ENCODE data around the gene CBY2. TPM values are rescaled to one million over a fixed set of nuclear protein-coding genes. Genes with fewer than 3 reads are reported as not detected.
"Not testable (repeated sequence)": the region's sequence is repeated elsewhere in the genome, so short reads cannot be mapped to it uniquely, and the experiment has no call there.

CBY2 gene
- total and polyA plus RNA-seq, 4 donors: not detected

DNA sequence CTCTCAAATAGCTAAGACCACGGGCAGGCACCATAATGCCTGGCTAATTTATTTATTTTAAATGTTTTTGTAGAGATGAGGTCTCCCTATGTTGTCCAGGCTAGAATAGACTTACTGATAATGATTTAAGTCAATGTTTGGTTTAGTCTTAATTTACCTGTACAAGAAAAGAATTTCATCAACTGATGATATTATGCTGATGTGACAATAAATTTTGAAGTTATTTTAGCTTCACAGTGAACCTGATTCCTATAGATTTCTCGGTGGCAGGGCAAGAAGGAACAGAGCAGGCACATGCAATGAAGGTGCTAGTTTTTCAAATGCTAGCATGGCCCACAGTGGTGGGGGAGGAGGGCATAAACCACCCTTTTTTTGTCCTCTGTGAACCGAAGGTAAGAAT is 42.6 kb upstream of the CBY2 start:
- Histone ChIP-seq H3K4me3 (no peak overlapping the region), H3K9me3 (ENCODE audit: control insufficient read depth in 4 of 4, insufficient read depth in 3 of 4, low read length in 3 of 4) (peaks cover 0 to 5% (median 2%) of the 10 kb centered on the region in 4 donors), H3K4me1 (ENCODE audit: control insufficient read depth in 5 of 5, insufficient read depth in 5 of 5, low read length in 5 of 5) (peaks cover 0 to 14% (median 0%) of the 10 kb centered on the region in 5 donors), H3K36me3 (ENCODE audit: control insufficient read depth in 4 of 4, insufficient read depth in 4 of 4, low read length in 4 of 4) (no peaks in the 10 kb centered on the region), H3K9ac (ENCODE audit: insufficient read depth in 1 of 2, low read length in 2 of 2) (no peak overlapping the region), H3K27ac (ENCODE audit: low read depth in 1 of 2, low read length in 1 of 2) (no peak overlapping the region), H3K27me3 (ENCODE audit: control insufficient read depth in 3 of 3, insufficient read depth in 3 of 3, low read length in 2 of 3) (peaks cover 0 to 16% (median 0%) of the 10 kb centered on the region in 3 donors)
- DNase-seq (no peak), ATAC-seq (ENCODE audit: insufficient read depth, low FRiP score) (no peak)
- WGBS, 2 donors: 83 to 86% methylated on average over 3 of the region's 3 CpGs
- no peak for TF ChIP-seq CTCF (IDR thresholded peaks at IDR 0.05; ENCODE audit: control extremely low read depth, extremely low read depth)

GRCh38 chr13:45660458-45660857 is 41.7 kb upstream of the CBY2 start:
- H3K27me3 ChIP-seq (ENCODE audit: control insufficient read depth in 3 of 3, insufficient read depth in 3 of 3, low read length in 2 of 3): peaks cover 0 to 16% (median 0%) of the 10 kb centered on the region in 3 donors
- 22 to 31% methylated on average over 1 of the region's 1 CpG for whole genome bisulfite sequencing, 2 donors
- H3K4me1 ChIP-seq (ENCODE audit: control insufficient read depth in 5 of 5, insufficient read depth in 5 of 5, low read length in 5 of 5): peaks cover 0 to 14% (median 0%) of the 10 kb centered on the region in 5 donors
- H3K9me3 ChIP-seq (ENCODE audit: control insufficient read depth in 4 of 4, insufficient read depth in 3 of 4, low read length in 3 of 4); ATAC-seq (ENCODE audit: insufficient read depth, low FRiP score); DNase-seq; H3K4me3 ChIP-seq; H3K9ac ChIP-seq (ENCODE audit: insufficient read depth in 1 of 2, low read length in 2 of 2); H3K36me3 ChIP-seq (ENCODE audit: control insufficient read depth in 4 of 4, insufficient read depth in 4 of 4, low read length in 4 of 4); H3K27ac ChIP-seq (ENCODE audit: low read depth in 1 of 2, low read length in 1 of 2): not testable (repeated sequence)

DNA sequence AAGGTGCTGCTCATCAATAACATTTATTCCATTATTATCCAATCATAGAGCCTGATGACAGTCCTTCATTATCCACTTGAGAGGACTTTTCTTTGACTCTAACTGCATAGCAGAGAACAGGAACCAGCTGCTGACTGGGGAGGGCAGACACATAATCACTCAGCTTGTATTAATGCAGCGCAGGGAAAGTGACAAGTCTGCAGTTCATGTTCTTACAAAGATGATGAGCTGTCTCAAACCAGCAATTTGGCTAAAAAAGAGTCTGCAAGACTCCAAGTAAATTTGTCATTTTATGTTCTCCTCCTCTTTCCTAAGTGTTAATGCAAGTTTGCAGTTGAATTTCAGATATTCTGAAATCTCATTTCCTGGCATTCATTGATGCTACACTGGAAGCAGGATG is 40.0 kb upstream of the CBY2 start:
- no peak overlapping the region for H3K27ac ChIP-seq (ENCODE audit: low read depth in 1 of 2, low read length in 1 of 2)
- peaks cover 0 to 14% (median 0%) of the 10 kb centered on the region in 5 donors for H3K4me1 ChIP-seq (ENCODE audit: control insufficient read depth in 5 of 5, insufficient read depth in 5 of 5, low read length in 5 of 5)
- 71 to 72% methylated on average over 1 of the region's 1 CpG for WGBS, 2 donors
- no peak for ATAC-seq (ENCODE audit: insufficient read depth, low FRiP score)
- peaks cover 0 to 12% (median 0%) of the 10 kb centered on the region in 3 donors for H3K27me3 ChIP-seq (ENCODE audit: control insufficient read depth in 3 of 3, insufficient read depth in 3 of 3, low read length in 2 of 3)
- no peaks in the 10 kb centered on the region for H3K36me3 ChIP-seq (ENCODE audit: control insufficient read depth in 4 of 4, insufficient read depth in 4 of 4, low read length in 4 of 4)
- peak; percentile 81 to 98 (median 97) for DNase-seq
- peaks cover 0 to 5% (median 2%) of the 10 kb centered on the region in 4 donors for H3K9me3 ChIP-seq (ENCODE audit: control insufficient read depth in 4 of 4, insufficient read depth in 3 of 4, low read length in 3 of 4)
- H3K4me3 ChIP-seq: no peak overlapping the region
- no peak overlapping the region for H3K9ac ChIP-seq (ENCODE audit: insufficient read depth in 1 of 2, low read length in 2 of 2)
- no peak for TF ChIP-seq CTCF (IDR thresholded peaks at IDR 0.05; ENCODE audit: control extremely low read depth, extremely low read depth)

DNA sequence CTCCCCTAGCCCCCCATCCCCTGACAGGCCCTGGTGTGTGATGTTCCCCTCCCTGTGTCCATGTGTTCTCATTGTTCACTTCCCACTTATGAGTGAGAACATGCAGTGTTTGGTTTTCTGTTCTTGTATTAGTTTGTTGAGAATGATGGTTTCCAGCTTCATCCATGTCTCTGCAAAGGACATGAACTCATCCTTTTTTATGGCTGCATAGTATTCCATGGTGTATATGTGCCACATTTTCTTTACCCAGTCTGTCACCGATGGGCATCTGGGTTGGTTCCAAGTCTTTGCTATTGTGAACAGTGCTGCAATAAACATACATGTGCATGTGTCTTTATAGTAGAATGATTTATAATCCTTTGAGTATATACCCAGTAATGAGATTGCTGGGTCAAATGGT is 39.2 kb upstream of the CBY2 start:
- ATAC-seq (ENCODE audit: insufficient read depth, low FRiP score); H3K9me3 ChIP-seq (ENCODE audit: control insufficient read depth in 4 of 4, insufficient read depth in 3 of 4, low read length in 3 of 4); DNase-seq: not testable (repeated sequence)

GRCh38 chr13:45669626-45670025 is 32.5 kb upstream of the CBY2 start:
- H3K9ac ChIP-seq (ENCODE audit: insufficient read depth in 1 of 2, low read length in 2 of 2); DNase-seq; H3K4me1 ChIP-seq (ENCODE audit: control insufficient read depth in 5 of 5, insufficient read depth in 5 of 5, low read length in 5 of 5); H3K9me3 ChIP-seq (ENCODE audit: control insufficient read depth in 4 of 4, insufficient read depth in 3 of 4, low read length in 3 of 4); H3K27ac ChIP-seq (ENCODE audit: low read depth in 1 of 2, low read length in 1 of 2); H3K27me3 ChIP-seq (ENCODE audit: control insufficient read depth in 3 of 3, insufficient read depth in 3 of 3, low read length in 2 of 3); ATAC-seq (ENCODE audit: insufficient read depth, low FRiP score); H3K4me3 ChIP-seq; H3K36me3 ChIP-seq (ENCODE audit: control insufficient read depth in 4 of 4, insufficient read depth in 4 of 4, low read length in 4 of 4): not testable (repeated sequence)
- 73 to 89% methylated on average over 9 to 13 of the region's 14 CpGs for WGBS, 2 donors

More for the DNA sequence above, 39.2 kb upstream of the CBY2 start:
- H3K4me1 ChIP-seq (ENCODE audit: control insufficient read depth in 5 of 5, insufficient read depth in 5 of 5, low read length in 5 of 5): peaks cover 0 to 14% (median 0%) of the 10 kb centered on the region in 5 donors
- not testable (repeated sequence) for H3K9ac ChIP-seq (ENCODE audit: insufficient read depth in 1 of 2, low read length in 2 of 2); H3K36me3 ChIP-seq (ENCODE audit: control insufficient read depth in 4 of 4, insufficient read depth in 4 of 4, low read length in 4 of 4); H3K27ac ChIP-seq (ENCODE audit: low read depth in 1 of 2, low read length in 1 of 2); H3K4me3 ChIP-seq; H3K27me3 ChIP-seq (ENCODE audit: control insufficient read depth in 3 of 3, insufficient read depth in 3 of 3, low read length in 2 of 3)
- 90 to 97% methylated on average over 1 of the region's 1 CpG for WGBS, 2 donors
